ENCODE results near the gene ICAM5.
"Not testable (repeated sequence)": the region's sequence is repeated elsewhere in the genome, so short reads cannot be mapped to it uniquely, and the experiment has no call there.

ICAM5 gene, protein sequence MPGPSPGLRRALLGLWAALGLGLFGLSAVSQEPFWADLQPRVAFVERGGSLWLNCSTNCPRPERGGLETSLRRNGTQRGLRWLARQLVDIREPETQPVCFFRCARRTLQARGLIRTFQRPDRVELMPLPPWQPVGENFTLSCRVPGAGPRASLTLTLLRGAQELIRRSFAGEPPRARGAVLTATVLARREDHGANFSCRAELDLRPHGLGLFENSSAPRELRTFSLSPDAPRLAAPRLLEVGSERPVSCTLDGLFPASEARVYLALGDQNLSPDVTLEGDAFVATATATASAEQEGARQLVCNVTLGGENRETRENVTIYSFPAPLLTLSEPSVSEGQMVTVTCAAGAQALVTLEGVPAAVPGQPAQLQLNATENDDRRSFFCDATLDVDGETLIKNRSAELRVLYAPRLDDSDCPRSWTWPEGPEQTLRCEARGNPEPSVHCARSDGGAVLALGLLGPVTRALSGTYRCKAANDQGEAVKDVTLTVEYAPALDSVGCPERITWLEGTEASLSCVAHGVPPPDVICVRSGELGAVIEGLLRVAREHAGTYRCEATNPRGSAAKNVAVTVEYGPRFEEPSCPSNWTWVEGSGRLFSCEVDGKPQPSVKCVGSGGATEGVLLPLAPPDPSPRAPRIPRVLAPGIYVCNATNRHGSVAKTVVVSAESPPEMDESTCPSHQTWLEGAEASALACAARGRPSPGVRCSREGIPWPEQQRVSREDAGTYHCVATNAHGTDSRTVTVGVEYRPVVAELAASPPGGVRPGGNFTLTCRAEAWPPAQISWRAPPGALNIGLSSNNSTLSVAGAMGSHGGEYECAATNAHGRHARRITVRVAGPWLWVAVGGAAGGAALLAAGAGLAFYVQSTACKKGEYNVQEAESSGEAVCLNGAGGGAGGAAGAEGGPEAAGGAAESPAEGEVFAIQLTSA

DNA sequence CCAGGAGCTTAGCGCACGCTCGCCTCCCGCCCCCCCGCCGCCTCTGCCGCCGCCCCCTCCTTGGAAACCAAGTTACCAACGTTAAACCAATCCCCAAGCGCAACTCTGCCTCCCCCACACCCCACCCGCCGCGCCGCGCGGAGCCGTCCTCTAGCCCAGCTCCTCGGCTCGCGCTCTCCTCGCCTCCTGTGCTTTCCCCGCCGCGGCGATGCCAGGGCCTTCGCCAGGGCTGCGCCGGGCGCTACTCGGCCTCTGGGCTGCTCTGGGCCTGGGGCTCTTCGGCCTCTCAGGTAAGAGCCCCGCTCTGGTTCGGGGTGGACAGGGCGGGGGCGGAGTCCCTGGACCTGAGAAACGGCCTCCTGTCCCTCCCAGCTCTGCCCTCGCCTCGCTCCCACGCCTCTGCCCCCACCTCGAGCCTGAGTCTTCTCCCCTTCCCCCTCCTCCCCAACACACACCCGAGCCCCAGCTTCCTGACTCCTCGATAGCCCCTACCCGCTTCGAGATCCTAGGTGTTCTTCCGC, at the start of gene ICAM5:
Gene ICAM5 (plus strand): TSS at position 117 of the 521 bp plus-strand sequence. CDS start 92 bp downstream, at position 209.
- DNase-seq, result no peak

DNA sequence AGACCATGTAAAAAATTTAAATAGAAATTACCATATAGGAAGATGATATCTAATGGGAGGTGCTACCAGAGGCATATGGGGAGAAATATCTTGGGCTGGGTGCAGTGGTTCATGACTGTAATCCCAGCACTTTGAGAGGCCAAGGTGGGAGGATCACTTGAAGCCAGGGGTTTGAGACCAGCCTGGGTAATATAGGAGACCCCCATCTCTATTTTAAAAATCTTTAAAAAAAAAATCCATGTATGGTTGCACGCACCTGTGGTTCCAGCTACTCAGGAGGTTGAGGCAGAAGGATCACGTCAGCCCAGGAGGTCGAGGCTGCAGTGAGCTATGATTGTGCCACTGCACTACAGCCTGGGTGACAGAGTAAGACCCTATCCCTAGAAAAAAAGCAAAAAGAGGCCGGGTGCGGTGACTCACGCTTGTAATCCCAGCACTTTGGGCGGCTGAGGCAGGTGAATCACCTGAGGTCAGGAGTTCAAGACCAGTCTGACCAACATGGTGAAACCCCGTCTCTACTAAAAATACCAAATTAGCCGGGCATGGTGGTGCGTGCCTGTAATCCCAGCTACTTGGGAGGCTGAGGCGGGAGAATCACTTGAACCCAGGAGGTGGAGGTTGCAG, 47.8 kb upstream of the ICAM5 start:
- DNase-seq, result not testable (repeated sequence)

DNA sequence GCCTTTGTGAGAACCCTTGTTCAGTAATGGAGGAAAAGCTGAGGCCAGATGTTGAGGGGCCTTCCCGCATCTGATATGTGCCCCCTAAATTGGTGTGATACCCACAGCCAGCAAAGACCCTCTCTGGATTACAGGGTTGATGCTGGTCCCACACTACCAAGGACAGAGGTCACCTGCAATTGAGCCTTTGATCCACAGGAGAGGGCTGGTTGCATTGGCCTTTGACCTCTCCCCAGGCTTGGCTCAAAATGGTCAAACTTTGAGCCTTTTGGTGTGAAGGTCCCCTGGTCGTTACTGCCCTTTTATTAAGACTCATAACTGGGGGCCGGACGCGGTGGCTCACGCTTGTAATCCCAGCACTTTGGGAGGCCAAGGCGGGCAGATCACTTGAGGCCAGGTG, 46.1 kb upstream of the ICAM5 start:
- DNase-seq, result no peak

DNA sequence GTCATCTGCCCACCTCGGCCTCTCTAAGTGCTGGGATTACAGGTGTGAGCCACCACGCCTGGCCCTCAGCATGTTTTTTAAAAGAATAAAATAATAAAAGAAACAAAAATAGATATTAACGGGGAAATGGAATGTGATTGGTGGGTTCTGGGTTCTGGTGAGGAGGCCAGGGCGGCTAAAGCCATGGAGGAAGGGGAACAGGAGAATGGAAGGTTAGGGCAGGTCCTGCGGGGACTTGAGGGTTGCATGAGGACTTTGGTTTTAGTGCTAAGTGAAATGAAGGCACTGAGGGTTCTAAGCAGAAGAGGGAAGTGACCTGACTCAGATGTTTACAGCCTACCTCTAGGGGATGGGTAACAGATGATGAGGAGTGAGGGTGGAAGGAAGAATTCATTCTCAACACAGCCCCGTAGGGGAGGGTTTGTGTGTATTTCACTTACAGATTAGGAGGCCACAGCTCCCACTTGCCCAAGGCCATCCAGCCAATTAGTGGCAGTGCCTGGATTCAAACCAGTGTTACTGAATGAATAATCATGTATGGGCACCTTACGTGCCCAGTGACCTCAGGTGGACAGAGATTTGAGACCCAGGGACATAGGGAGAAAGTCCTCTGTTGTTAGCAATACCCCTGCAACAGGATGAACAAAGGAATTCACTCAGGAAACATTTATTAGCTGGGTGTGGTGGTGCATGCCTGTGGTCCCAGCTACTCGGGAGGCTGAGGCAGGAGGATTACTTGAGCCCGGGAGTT, 44.4 kb upstream of the ICAM5 start:
- no peak for DNase-seq

DNA sequence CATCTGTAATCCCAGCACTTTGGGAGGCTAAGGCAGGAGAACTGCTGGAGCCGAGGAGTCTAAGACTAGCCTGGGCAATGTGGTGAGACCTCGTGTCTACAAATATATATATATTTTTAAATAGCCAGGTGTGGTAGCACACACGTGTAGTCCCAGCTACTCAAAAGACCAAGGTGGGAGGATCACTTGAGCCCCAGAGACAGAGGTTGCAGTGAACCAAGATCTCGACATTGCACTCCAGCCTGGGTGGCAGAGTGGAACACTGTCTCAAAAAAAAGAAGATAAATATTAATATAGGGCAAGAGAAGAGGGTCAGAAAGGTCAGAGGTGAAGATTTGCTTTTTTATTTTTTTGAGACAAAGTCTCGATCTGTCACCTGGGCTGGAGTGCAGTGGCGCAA, 43.2 kb upstream of the ICAM5 start:
- no peak for DNase-seq

DNA sequence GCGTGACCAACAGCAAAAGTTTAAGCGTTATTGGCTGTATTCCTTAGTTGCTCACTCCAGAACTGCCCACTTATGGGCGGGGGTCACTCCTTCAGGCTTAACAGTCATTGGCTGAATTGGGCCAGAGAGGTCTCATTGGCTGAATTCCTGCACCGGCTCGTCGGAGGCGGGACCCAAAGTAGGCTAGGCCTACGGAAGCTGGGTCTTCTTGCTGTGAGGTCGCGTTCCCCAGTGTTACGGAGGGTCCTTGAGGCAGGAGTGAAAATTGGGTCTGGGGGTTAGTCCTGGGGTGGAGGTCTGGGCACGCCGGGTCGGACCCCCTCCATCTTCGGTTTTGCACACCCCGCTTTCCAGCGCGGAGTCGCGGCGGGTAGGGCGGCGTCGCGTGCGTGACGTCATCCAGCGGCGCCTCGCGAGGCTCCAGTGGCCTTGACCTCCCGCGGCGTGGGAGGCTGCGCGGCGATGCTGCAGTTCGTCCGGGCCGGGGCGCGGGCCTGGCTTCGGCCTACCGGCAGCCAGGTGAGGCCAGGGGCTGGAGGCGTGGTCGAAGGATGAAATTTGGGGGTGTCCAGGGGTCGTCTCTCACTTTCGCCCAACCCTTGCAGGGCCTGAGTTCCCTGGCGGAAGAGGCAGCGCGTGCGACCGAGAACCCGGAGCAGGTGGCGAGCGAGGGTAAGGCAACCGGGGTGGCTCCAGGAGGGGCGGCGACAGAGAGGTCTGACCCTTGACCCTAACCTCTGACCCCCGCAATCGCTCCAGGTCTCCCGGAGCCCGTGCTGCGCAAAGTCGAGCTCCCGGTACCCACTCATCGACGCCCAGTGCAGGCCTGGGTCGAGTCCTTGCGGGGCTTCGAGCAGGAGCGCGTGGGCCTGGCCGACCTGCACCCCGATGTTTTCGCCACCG, 37.7 kb upstream of the ICAM5 start, which contains the start of gene MRPL4:
Gene MRPL4 (plus strand): TSS at position 423 of the 903 bp plus-strand sequence. CDS start 40 bp downstream, at position 463.
- DNase-seq, result peak; percentile 97

DNA sequence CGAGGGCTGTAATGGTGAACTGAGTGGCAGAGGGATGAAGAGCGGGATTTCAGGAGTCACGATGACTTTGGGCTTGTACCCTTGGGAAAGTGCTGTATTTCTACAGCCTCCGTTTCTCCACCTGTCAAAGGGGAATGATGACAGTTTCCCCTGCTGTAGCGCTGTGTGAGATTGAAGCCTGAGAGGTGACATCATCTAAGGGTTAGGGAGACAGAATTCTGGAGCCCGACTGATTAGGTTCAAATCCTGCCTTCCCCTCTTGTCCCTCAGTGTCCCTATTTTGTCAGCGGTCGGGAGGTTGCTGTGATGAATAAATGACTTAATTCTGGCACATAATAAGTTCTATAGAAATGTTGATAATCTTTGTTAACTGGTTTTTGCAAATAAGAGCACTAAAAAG, 37.0 kb upstream of the ICAM5 start:
- DNase-seq, result no peak

DNA sequence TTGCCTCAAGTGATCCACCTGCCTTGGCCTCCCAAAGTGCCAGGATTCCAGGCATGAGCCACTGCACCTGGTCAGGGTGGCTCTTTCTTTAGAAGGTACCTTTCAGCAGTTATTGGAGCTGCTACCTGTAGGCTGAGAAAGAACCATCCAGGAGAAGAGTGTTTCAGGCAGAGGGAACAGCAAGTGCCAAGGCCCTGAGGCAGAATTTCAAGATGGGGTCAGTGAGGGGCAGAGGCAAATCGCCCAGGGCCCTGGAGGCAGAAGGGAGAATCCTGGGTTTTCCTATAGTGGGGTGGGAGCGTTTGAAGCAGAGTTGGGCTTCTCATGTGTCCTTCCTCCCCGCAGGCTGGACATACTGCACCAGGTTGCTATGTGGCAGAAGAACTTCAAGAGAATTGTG, 35.5 kb upstream of the ICAM5 start:
- DNase-seq, result no peak

DNA sequence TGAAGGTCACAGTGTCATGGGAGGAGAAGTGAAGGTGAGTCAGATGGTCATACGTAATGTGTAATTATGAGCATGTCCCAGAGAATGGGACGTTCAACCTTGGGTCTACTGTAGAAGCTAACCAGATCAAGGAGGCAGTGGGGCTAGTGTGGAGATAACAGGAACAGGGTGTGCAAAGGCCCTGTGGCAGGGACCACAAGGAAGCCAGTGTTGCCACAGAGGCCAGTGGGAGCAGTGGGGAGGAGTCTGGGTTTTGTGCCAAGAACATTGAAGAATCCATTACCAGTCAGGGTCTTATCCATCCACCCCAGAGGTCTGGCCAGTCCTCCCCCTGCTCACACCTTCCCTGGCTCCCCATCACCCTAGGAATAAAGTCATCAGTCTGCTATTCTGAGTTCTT, 34.4 kb upstream of the ICAM5 start:
- no peak for DNase-seq

DNA sequence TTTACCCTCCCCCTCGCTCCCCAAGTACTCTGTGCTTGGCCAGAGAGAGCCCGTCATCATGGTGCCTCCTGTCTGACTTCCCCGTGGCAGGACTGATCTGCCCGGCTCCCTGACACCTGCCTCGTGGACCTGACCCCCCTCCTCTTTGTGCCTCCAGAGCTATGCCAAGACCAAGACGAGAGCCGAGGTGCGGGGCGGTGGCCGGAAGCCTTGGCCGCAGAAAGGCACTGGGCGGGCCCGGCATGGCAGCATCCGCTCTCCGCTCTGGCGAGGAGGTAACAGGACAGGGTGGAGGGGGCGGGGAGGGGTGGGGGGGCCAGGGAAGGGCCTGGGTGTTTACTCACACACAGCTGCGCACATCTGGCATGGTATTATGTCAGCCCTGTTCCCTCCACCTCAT, 33.2 kb upstream of the ICAM5 start:
- DNase-seq, result no peak

DNA sequence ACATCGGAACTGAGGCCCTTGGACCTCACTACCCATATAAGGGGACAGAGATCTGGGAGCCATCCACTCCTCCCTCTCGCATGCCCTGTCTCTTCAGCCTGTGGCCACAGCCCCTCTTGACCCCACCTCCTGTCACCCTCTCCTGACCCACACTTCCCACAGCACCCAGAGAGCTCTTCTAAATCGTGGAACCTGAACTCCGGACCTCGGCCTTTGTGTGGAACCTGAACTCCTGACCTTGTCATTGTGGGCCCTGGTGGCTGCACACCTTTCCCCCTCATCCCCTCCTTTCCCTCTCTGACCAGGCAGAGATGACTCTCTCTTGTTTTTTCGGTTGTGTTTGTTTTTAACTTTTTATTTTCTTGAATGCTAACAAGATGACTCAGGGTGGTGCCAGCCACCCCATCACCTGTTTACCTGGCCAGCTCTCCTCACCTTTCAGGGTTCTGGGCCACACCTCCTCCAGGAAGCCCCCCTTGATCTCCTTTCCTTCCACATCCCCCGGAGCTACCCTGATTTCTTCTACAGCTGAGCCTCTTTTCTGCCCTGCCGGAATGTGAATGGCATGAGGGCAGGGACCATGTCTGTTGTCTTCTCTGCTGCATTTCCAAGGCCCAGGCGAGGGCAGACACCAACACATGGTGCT, 32.7 kb upstream of the ICAM5 start:
- no peak for DNase-seq

DNA sequence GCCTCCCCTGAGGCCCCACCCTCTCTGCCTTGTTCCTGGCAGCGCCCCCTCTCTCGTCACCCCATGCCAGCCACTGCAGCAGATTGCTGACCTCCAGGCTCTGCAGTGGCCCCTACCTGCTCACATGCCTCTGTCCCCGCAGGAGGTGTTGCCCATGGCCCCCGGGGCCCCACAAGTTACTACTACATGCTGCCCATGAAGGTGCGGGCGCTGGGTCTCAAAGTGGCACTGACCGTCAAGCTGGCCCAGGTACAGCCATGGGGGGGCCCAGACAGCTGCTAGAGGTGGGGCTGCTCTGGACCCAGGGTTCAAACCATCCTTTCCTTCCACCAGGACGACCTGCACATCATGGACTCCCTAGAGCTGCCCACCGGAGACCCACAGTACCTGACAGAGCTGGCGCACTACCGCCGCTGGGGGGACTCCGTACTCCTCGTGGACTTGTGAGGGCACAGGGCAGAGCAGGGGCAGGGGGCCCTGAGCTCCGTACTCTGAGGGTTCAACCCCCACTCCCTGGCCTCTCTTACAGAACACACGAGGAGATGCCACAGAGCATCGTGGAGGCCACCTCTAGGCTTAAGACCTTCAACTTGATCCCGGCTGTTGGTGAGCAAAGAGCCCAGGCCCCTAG, 31.6 kb upstream of the ICAM5 start:
- no peak for DNase-seq

DNA sequence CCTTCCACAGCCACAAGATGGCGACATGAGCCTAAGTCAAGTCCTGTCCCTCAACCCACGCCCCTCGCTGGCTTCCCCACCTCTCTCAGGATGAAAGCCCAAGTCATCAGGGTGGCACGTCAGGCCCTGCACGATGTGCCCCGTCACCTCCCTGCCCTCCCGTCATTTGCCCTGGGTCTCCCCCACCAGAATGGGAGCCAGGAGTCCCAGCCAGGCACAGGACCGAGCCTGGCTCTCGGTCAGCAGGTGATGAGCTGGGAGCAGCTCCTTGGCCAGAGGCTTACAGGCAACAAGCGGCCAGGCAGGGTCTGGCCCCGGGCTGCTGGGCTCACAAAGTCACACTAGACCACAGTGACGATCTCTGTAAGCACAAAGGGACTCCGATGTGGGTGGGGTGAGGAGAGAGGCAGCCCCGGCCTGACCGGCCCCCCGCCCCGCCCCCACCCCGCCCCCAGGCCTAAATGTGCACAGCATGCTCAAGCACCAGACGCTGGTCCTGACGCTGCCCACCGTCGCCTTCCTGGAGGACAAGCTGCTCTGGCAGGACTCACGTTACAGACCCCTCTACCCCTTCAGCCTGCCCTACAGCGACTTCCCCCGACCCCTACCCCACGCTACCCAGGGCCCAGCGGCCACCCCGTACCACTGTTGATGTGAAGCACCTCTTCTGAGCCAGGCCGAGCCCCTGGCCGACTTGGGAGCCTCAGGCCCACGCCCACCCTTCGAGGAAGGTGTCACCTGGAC, 30.4 kb upstream of the ICAM5 start:
- DNase-seq, result peak; percentile 9

DNA sequence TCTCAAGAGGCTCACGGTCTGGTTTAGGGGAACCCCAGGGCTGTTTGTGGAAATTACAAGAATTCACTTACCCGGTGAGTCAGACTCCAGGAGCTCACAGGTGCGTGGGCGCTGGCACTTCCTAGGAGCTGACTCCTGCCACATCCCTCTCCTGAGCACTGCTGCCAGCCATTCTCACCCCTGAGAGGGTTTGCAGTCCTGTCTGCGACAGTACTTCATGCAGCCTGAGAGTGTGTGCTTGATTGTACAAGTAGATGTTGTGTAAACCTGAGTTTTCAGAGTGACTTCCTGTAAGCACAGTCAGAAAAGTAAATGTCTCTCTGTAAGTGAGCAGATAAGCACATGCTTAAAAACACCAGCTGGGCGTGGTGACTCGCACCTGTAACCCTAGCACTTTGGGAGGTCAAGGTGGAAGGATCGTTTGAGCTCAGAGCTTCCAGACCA, 29.6 kb upstream of the ICAM5 start:
- DNase-seq, result no peak

DNA sequence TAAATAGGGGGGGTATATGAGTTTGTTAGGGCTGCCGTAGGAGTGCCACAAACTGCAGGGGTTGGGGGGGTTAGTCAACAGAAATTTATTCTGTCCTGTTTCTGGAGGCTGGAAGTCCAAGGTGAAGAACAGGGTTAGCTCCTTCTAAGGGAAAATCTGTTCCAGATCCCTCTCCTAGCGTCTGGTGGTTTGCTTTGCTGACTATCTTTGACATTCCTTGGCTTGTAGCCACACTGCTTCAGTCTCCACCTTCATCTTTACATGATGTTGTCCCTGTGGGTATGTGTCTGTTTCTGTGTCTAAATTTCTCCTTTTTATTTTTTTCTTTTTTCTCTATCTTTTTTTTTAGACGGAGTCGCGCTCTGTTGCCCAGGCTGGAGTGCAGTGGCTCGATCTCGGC, 27.0 kb upstream of the ICAM5 start:
- DNase-seq, result no peak

DNA sequence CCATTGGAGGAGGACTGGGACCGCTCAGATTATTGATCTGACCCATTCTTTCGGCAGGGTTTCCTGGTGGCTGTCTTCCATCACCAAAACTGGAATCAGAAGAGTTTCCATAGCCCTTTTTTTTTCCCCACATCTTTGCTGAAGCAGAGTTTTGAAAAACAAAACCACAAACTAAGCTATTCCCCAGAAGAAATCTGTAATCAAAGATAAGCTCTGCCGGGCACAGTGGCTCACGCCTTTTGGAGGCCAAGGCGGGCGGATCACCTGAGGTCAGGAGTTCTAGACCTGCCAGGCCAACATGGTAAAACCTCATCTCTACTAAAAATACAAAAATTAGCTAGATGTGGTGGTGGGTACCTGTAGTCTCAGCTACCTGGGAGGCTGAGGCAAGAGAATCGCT, 23.0 kb upstream of the ICAM5 start:
- DNase-seq, result no peak

DNA sequence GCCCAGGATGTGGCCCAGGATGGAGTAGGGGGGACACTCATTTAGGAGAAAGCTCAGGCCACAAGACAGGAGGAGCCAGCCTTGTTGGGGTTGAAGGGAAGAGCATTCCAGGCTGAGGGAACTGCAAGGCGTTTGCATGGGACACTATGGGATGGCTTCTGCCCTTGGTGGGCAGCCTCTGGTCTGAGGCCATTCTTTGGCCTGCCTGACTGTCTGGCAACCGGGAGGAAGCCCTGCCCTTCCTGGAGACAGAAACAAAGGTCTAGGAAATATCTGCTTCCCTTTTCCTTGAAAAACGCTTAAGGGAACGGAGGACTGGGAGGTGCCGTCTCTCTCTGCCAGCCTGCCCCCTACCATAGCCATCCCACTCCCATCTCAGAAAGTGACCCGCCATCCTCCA, 21.7 kb upstream of the ICAM5 start:
- DNase-seq, result no peak

DNA sequence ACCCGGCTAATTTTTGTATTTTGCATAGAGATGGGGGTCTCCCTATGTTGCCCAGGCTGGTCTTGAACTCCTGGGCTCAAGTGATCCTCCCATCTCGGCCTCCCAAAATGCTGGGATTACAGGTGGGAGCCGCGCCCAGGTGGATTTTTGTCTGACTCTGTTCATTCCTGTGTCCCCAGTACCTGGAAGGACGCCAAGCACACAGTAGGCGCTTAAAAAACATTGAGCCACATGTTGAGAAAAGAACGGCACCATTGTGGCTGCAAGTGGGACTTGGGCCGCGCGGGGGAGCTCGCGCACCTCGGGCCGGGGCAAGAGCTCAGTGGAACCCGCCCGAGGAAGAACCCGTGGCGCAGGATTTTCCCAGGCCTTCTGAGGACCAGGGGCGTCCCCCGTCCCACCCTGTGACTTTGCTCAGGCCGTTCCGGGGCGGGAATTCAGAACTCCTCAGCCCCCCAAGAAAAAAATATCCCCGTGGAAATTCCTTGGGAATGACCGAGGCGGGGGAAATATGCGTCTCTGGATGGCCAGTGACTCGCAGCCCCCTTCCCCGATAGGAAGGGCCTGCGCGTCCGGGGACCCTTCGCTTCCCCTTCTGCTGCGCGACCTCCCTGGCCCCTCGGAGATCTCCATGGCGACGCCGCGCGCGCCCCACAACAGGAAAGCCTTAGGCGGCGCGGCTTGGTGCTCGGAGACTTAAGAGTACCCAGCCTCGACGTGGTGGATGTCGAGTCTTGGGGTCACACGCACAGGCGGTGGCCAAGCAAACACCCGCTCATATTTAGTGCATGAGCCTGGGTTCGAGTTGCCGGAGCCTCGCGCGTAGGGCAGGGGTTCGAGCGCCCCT, 20.2 kb upstream of the ICAM5 start:
- DNase-seq, result peak; percentile 21

Data from NCI-H524 treated with DMSO at 0.1 percent for 48 hours (cell line).